ENCODE data around the gene HLA-F. TPM values are rescaled to one million over a fixed set of nuclear protein-coding genes. Genes with fewer than 3 reads are reported as not detected.

Gene HLA-F
- total RNA-seq, 1 experiment from 2014 or later: 16.9 TPM

GRCh38 chr6:29745386-29745785 is 22.2 kb downstream of the HLA-F start:
- no peaks in the 10 kb centered on the region for H3K9me3 Mint-ChIP-seq (ENCODE audit: unreplicated experiment)
- H3K4me1 Mint-ChIP-seq (ENCODE audit: insufficient read depth, unreplicated experiment): peaks cover 17% of the 10 kb centered on the region
- no peak for DNase-seq (ENCODE audit: unreplicated experiment)
- no TSS peak for BruUV-seq (replicated peaks)
- CTCF ChIA-PET: interaction anchor here (1.0 kb wide), 1 partner anchor 89 kb away, joined by 3 read pairs; no protein-coding TSS in a partner anchor
- intact Hi-C loops (cut with micrococcal nuclease): no loop called here
- no peak overlapping the region for H3K27ac Mint-ChIP-seq (ENCODE audit: low read depth, unreplicated experiment)
- H3K4me3 Mint-ChIP-seq (ENCODE audit: unreplicated experiment): no peak overlapping the region
- TF ChIP-seq CTCF (IDR thresholded peaks at IDR 0.05; ENCODE audit: unreplicated experiment): no peak
- POLR2A ChIA-PET: no interaction called here
- H3K27me3 Mint-ChIP-seq (ENCODE audit: insufficient read depth, unreplicated experiment): no peaks in the 10 kb centered on the region
- peaks cover 10% of the 10 kb centered on the region for H3K36me3 Mint-ChIP-seq (ENCODE audit: insufficient read depth, unreplicated experiment)

GRCh38 chr6:29745855-29746449 is 22.7 kb downstream of the HLA-F start:
- H3K4me3 Mint-ChIP-seq (ENCODE audit: unreplicated experiment): no peak overlapping the region
- peaks cover 10% of the 10 kb centered on the region for H3K36me3 Mint-ChIP-seq (ENCODE audit: insufficient read depth, unreplicated experiment)
- H3K27ac Mint-ChIP-seq (ENCODE audit: low read depth, unreplicated experiment): no peak overlapping the region
- DNase-seq (ENCODE audit: unreplicated experiment): no peak
- H3K27me3 Mint-ChIP-seq (ENCODE audit: insufficient read depth, unreplicated experiment): no peaks in the 10 kb centered on the region
- POLR2A ChIA-PET: no interaction called here
- H3K9me3 Mint-ChIP-seq (ENCODE audit: unreplicated experiment): no peaks in the 10 kb centered on the region
- BruUV-seq (replicated peaks): no TSS peak
- no peak for TF ChIP-seq CTCF (IDR thresholded peaks at IDR 0.05; ENCODE audit: unreplicated experiment)
- peaks cover 19% of the 10 kb centered on the region for H3K4me1 Mint-ChIP-seq (ENCODE audit: insufficient read depth, unreplicated experiment)
- CTCF ChIA-PET: interaction anchor here (1.0 kb wide), 1 partner anchor 88 kb away, joined by 3 read pairs; no protein-coding TSS in a partner anchor
- intact Hi-C loops (cut with micrococcal nuclease): no loop called here

GRCh38 chr6:29746846-29747687 is 23.8 kb downstream of the HLA-F start:
- CTCF ChIA-PET: interaction anchor here (0.6 to 3.2 kb wide), 4 partner anchors 15 to 88 kb away, joined by 3 to 20 read pairs (median 3); no protein-coding TSS in a partner anchor
- BruUV-seq (replicated peaks): no TSS peak

More at GRCh38 chr6:29746846-29747687, 23.8 kb downstream of the HLA-F start:
- no peaks in the 10 kb centered on the region for H3K9me3 Mint-ChIP-seq (ENCODE audit: unreplicated experiment)
- DNase-seq (ENCODE audit: unreplicated experiment): peak; percentile 9
- no peaks in the 10 kb centered on the region for H3K27me3 Mint-ChIP-seq (ENCODE audit: insufficient read depth, unreplicated experiment)
- intact Hi-C loops (cut with micrococcal nuclease): no loop called here
- TF ChIP-seq CTCF (IDR thresholded peaks at IDR 0.05; ENCODE audit: unreplicated experiment): no peak
- no peak overlapping the region for H3K27ac Mint-ChIP-seq (ENCODE audit: low read depth, unreplicated experiment)
- POLR2A ChIA-PET: no interaction called here
- peak overlapping the region; percentile 98 for H3K4me3 Mint-ChIP-seq (ENCODE audit: unreplicated experiment)
- H3K36me3 Mint-ChIP-seq (ENCODE audit: insufficient read depth, unreplicated experiment): peaks cover 8% of the 10 kb centered on the region
- H3K4me1 Mint-ChIP-seq (ENCODE audit: insufficient read depth, unreplicated experiment): peaks cover 26% of the 10 kb centered on the region
